SK-N-DZ (cell line): ENCODE results near the gene HOXB2.

ENCODE experiments used
- DNase-seq: peaks from one replicate; pipeline ENCODE4 v3.0.0-alpha.2; 2015; ENCODE audit warnings: low spot score

Gene HOXB2

GRCh38 chr17:48553190-48553547, 8.3 kb upstream of the HOXB2 start:
- no peak for DNase-seq

- no peak for DNase-seq
These were observed 7.7 kb upstream of the HOXB2 start for GRCh38 chr17:48552466-48553189.

GRCh38 chr17:48551596-48552465, 6.9 kb upstream of the HOXB2 start:
- no peak for DNase-seq

GRCh38 chr17:48551214-48551555, 6.3 kb upstream of the HOXB2 start:
- DNase-seq, result no peak

GRCh38 chr17:48550502-48551213, 5.7 kb upstream of the HOXB2 start:
- no peak for DNase-seq

- DNase-seq, result no peak
These were observed 5.1 kb upstream of the HOXB2 start for GRCh38 chr17:48549914-48550501.

GRCh38 chr17:48549281-48549630, 4.3 kb upstream of the HOXB2 start:
- no peak for DNase-seq

GRCh38 chr17:48548523-48549280, 3.8 kb upstream of the HOXB2 start:
- no peak for DNase-seq

- no peak for DNase-seq
These were observed 3.1 kb upstream of the HOXB2 start for GRCh38 chr17:48547808-48548522.

- no peak for DNase-seq
These were observed 2.3 kb upstream of the HOXB2 start for GRCh38 chr17:48546924-48547807.

GRCh38 chr17:48546137-48546923, 1.4 kb upstream of the HOXB2 start:
- DNase-seq, result no peak

- no peak for DNase-seq
These were observed 630 bp upstream of the HOXB2 start for GRCh38 chr17:48545539-48545938.

GRCh38 chr17:48544349-48545021, 424 bp downstream of the HOXB2 start:
- no peak for DNase-seq

GRCh38 chr17:48543854-48544348, 1.0 kb downstream of the HOXB2 start:
- no peak for DNase-seq

- DNase-seq, result no peak
These were observed 1.6 kb downstream of the HOXB2 start for GRCh38 chr17:48543107-48543853.

GRCh38 chr17:48542698-48543106, 2.2 kb downstream of the HOXB2 start:
- DNase-seq, result no peak

GRCh38 chr17:48542114-48542656, 2.7 kb downstream of the HOXB2 start:
- DNase-seq, result no peak
